Measurements from ENCODE around the gene MSH5.

- TF ChIP-seq POLR2AphosphoS5 (IDR thresholded peaks at IDR 0.05; ENCODE audit: low read depth, low read length) (no peak), CTCF (IDR thresholded peaks at IDR 0.05 in 2 of 3, conservative IDR thresholded peaks at IDR 0.05 in 1 of 3; ENCODE audit: borderline replicate concordance in 1 of 3, insufficient read depth in 1 of 3, low read depth in 2 of 3, low read length in 2 of 3) (no peak), POLR2A (IDR thresholded peaks at IDR 0.05; ENCODE audit: borderline replicate concordance, extremely low read depth, insufficient read depth, insufficient read length) (no peak), REST (IDR thresholded peaks at IDR 0.05; ENCODE audit: low read depth) (no peak), SIN3A (IDR thresholded peaks at IDR 0.05; ENCODE audit: low read depth) (no peak), ATF3 (IDR thresholded peaks at IDR 0.05) (no peak), JUND (IDR thresholded peaks at IDR 0.05) (no peak), CEBPB (IDR thresholded peaks at IDR 0.05; ENCODE audit: low read depth) (no peak), YY1 (IDR thresholded peaks at IDR 0.05; ENCODE audit: extremely low read depth, insufficient replicate concordance, low read depth, low read length) (no peak), EZH2phosphoT487 (IDR thresholded peaks at IDR 0.05; ENCODE audit: borderline replicate concordance) (no peak), EZH2 (IDR thresholded peaks at IDR 0.05) (no peak), FOSL1 (IDR thresholded peaks at IDR 0.05; ENCODE audit: low read depth) (no peak), TCF7L2 (IDR thresholded peaks at IDR 0.05; ENCODE audit: borderline replicate concordance, extremely low read depth, insufficient read depth, insufficient read length) (no peak), RAD21 (IDR thresholded peaks at IDR 0.05; ENCODE audit: low read depth) (no peak)
Observed at GRCh38 chr6:31741815-31742214, 2.0 kb downstream of the MSH5 start.

Measured in HCT116 (cell line).